Ramos (cell line): Measurements from ENCODE around the gene CAPRIN2.

ENCODE experiments used
- in situ Hi-C: fragments of 300-500 bp; cut with MboI; formaldehyde crosslinking; loops from one replicate; pipeline ENCODE4 v1.14.3; 2022; ENCODE audit warnings: low sequenced_read_pairs; ENCODE audit not compliant: unreplicated experiment

CAPRIN2 gene, protein sequence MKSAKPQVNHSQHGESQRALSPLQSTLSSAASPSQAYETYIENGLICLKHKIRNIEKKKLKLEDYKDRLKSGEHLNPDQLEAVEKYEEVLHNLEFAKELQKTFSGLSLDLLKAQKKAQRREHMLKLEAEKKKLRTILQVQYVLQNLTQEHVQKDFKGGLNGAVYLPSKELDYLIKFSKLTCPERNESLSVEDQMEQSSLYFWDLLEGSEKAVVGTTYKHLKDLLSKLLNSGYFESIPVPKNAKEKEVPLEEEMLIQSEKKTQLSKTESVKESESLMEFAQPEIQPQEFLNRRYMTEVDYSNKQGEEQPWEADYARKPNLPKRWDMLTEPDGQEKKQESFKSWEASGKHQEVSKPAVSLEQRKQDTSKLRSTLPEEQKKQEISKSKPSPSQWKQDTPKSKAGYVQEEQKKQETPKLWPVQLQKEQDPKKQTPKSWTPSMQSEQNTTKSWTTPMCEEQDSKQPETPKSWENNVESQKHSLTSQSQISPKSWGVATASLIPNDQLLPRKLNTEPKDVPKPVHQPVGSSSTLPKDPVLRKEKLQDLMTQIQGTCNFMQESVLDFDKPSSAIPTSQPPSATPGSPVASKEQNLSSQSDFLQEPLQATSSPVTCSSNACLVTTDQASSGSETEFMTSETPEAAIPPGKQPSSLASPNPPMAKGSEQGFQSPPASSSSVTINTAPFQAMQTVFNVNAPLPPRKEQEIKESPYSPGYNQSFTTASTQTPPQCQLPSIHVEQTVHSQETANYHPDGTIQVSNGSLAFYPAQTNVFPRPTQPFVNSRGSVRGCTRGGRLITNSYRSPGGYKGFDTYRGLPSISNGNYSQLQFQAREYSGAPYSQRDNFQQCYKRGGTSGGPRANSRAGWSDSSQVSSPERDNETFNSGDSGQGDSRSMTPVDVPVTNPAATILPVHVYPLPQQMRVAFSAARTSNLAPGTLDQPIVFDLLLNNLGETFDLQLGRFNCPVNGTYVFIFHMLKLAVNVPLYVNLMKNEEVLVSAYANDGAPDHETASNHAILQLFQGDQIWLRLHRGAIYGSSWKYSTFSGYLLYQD

GRCh38 chr12:30754750-30755394 is at the start of gene CAPRIN2:
Gene CAPRIN2 (minus strand): TSS chr12:30754951. CDS start chr12:30753520, 1,431 bp downstream.
- in situ Hi-C loops, result no loop called here

DNA sequence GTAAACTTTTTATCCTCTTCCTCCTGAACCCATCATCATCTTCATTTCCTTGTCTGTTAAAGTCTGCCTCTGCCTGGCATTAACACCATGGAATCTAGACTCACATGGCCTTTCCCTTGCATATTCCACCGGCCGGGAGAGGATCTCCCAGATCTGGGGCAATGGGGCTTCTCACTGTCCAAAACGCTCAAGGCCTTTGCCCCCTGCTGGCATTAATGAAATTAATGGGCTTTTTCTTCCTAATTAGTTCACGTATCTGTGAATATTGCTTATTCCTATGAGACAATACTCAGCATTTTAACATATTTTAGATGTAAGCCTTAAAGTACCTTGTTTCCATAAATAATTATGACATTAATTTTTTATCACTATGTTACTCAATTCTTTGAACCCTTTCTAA is 42.9 kb upstream of the CAPRIN2 start:
- in situ Hi-C loops, result no loop called here

GRCh38 chr12:30796891-30797371 is 42.2 kb upstream of the CAPRIN2 start:
- in situ Hi-C loops, result no loop called here

DNA sequence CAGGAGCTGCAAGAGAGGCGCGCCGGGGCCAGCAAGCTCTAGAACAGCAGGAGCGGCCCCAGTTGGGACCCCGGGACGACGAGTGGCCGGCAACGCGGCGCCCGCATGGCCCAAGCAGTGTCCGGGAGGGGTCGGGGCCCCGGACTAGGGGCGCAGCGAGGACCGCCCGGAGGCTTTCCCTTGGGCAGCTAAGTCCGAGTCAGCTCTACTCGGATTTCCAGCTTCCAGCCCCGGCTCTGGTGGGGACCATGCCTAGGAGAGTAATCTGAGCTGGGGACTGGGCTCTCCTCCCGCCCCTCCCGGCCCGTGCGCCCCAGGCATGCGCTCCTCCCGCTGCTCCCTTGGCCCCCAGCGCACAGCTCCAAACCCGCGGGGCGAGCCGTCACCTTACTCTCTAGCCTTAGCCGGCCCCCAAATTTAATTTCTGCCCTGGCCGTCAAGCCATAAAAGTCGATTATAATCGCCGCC is 41.6 kb upstream of the CAPRIN2 start:
- in situ Hi-C loops, result no loop called here

- in situ Hi-C loops, result no loop called here
Measured at GRCh38 chr12:30795410-30796312, 40.9 kb upstream of the CAPRIN2 start.

- in situ Hi-C loops, result no loop called here
Measured at GRCh38 chr12:30794591-30795409, 40.0 kb upstream of the CAPRIN2 start.

DNA sequence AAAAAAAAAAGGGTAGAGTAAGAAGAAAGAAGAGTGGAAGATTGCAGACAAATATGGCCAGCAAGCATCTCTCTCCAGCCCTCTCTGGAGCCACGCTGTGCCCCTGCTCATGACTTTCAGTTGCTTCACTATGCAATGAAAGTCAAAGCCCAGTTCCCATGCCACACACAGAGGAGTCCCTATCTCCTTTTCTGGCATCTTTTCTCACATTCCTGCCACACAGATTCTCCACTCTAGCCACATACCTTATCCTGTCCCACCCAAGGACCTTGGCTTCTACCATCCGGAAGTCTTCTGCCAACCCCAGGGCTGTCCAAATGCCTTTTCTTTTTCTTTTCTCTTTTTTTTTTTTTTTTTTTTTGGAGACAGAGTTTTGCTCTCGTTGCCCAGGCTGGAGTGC is 39.3 kb upstream of the CAPRIN2 start:
- in situ Hi-C loops, result no loop called here

DNA sequence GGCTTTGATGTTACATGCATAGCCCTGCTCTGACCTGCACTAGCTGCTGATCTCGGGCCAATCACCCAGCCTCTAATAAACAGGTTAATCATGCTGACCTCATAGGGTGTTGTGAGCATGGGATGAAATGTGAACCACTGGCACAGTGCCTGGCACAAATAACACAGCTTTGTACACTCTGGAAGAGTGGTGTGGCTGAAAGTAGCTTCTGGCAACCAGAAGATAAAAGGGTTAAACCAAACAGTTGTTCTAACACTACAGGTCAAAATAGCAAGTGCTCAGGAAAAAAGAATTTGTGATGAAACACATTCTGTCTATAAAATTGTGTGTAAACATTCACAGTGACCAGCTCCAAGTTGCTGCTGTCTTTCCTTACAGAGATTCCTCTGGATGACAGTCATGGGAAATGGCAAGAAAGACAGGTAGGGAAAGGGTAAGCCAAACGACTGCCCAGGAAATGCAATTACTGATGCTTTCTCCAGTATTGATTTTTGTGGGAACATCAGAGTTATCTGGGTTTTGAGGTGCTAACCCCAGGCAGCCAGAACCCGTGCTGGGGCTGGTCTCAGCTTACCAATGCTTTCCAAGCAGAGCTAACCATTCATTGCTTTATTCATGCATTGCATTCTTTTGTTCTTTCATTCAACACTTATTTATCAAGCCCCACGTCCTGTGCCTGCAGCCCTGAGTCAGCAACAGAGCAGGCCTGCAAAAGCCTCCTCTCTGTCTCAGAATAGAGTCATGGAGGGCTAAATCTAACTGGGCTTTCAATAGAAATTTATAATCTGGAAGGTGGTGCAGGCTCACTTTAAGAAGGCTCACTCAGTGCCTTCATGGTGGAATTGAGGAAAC is 38.1 kb upstream of the CAPRIN2 start:
- in situ Hi-C loops, result no loop called here

DNA sequence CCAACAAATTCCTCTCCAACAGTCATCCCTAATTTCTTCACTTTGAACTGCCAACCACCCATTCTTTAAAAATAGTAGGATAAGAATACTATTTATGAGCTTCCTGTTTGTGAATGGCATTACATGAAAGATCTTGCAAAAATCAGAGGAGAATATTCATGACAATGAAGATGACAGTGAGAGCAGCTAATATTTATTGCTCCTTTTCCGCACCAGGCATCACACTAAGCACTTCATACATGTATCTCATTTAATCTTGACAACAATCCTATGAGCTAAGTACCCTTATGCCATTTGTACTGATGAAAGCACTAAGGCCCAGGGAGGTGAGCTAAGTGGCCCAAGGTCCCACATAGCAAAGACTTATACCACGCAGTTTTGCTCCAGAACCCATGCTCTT is 37.3 kb upstream of the CAPRIN2 start:
- in situ Hi-C loops, result no loop called here

DNA sequence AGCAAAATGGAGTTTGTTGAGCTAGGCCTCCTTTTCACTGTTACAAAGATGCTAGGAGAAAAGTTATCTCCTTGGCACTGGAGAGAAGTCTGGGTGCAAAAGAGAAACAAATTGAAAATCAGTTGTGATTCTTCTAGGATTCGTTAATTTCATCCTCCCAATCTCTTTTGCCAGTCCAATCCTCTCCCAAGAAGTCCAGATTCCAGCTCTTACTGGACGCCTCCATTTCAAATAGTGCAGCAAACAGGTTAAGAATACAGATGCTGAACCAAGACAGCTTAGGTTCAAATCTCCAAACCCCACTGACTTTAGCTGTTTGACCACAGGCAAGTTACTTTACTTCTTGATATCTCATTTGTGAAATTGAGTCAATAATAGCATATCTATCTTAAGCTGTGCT is 34.0 kb upstream of the CAPRIN2 start:
- in situ Hi-C loops, result no loop called here

DNA sequence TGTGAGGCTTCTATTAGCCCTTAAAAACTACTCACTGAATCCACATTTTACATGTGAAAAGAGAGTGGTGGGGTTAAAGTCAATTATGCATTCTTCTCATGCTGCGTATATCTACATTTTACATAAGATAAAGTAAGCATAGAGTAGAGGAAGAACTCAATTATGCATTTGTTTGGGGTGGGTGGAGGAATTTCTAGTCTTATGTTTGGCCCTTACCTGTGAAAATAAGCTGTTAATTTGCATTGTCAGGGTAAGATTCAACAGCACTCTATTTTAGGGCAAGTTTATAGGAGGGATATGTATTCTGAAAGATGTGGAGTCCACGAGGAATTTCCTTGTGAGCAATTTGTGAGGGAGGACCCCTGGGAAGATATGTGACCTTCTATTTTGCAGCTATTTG is 30.9 kb upstream of the CAPRIN2 start:
- in situ Hi-C loops, result no loop called here

- in situ Hi-C loops, result no loop called here
Measured at GRCh38 chr12:30784508-30784907, 29.8 kb upstream of the CAPRIN2 start.

GRCh38 chr12:30783946-30784345 is 29.2 kb upstream of the CAPRIN2 start:
- in situ Hi-C loops, result no loop called here

GRCh38 chr12:30782316-30783173 is 27.8 kb upstream of the CAPRIN2 start:
- in situ Hi-C loops, result no loop called here

DNA sequence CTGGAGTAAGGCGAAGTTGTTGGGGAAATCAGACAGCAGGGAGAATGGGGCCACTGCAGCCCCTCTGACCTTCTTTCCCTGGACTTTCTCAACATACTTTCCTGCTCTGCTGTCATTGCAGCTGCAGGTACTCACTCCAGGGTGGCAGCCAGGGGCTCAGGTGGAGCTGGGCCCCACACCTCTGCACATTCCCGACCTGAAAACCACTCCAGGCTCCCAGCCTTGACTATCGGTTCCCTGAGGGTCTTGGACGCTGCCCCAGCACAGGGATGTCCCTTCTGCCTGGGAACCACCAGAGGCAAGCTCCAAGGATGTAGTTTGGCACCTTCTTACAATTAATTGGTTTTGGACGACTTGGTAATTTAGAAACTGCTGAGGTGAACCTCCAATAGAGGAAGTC is 24.8 kb upstream of the CAPRIN2 start:
- in situ Hi-C loops, result no loop called here

DNA sequence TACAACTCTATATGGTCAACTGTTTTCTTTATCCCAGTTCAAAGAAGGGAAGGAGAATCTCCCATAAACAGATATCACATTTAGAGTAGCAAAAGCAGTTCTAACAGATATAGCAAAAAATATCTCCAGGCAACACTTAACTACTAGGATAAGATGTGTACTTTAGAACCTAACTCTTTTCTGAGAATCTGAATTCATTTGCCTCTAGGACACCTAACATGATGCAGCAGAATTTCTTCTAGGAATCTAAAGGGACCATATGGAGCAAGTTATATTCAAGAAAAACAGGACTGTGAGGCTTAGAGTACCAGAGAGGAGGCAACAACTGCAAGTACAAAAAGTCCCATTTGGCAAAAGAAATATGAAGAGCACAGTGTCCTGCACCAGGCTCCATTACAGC is 24.4 kb upstream of the CAPRIN2 start:
- in situ Hi-C loops, result no loop called here

DNA sequence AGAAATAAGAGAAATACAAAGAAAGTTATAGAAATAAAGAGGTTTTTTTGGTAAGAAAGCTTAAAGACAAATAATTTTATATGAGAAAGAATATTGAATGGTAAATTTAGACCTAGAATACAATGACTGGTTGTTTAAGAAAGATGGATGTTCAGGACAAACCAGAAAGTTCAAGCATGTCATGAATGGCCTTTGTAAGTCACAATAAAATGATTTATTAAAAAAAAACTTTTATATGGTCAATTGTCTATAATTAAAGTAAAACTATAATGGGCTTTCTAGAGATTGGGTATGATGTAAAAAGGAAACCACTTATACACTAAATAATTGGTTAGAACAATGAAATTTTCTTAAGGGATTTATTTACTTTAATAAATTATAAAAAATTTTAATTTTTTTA is 19.8 kb upstream of the CAPRIN2 start:
- in situ Hi-C loops, result no loop called here
